K562 (cell line): ENCODE measurements around the gene RTL10.

Experiments used
- EZH2 ChIP-seq: IDR thresholded peaks from 2 replicates; pipeline ENCODE4 v1.6.1; 2012; ENCODE audit warnings: low read depth, mild to moderate bottlenecking, inconsistent platforms, low read length, borderline replicate concordance
- HCFC1 ChIP-seq: IDR thresholded peaks from 2 replicates; pipeline ENCODE4 v1.6.1; 2012; ENCODE audit warnings: low read depth, low read length, improper control_type of control experiment
- HDAC2 ChIP-seq: fragments of 450-650 bp; IDR thresholded peaks from 2 replicates; pipeline ENCODE4 v1.6.1; 2016; ENCODE audit warnings: mild to moderate bottlenecking
- HDAC6 ChIP-seq: IDR thresholded peaks from 2 replicates; pipeline ENCODE4 v1.6.1; 2012; ENCODE audit warnings: low read depth, mild to moderate bottlenecking, control low read depth, inconsistent platforms, low read length, moderate library complexity
- POLR2AphosphoS5 ChIP-seq: IDR thresholded peaks from 2 replicates; pipeline ENCODE4 v1.6.1; 2011; ENCODE audit warnings: mild to moderate bottlenecking, low read depth, low read length, moderate library complexity; ENCODE audit not compliant: control insufficient read depth, insufficient read depth
- POU5F1 ChIP-seq: fragments of 150-350 bp; IDR thresholded peaks from 2 replicates; pipeline ENCODE4 v1.6.1; 2014; ENCODE audit warnings: borderline replicate concordance, low read length, low read depth, mild to moderate bottlenecking; ENCODE audit not compliant: partially characterized antibody
- RFX5 ChIP-seq: IDR thresholded peaks from 2 replicates; pipeline ENCODE4 v1.6.1; 2011; ENCODE audit warnings: low read depth, mild to moderate bottlenecking, improper control_type of control experiment, low read length
- SMC3 ChIP-seq: conservative IDR thresholded peaks from 2 replicates; pipeline ENCODE4 v1.6.1; 2011; ENCODE audit warnings: low read depth, low read length, improper control_type of control experiment; ENCODE audit not compliant: insufficient read depth
- TF ChIP-seq, protein P1 (sequence below), 2 experiments: fragments of 450-650 bp in 1 of 2; IDR thresholded peaks; 2 replicates each; pipeline ENCODE4 v1.6.1; 2011 to 2017; ENCODE audit warnings: low read depth in 2 of 2, antibody characterized with exemption in 1 of 2, borderline replicate concordance in 1 of 2, low read length in 1 of 2, mild to moderate bottlenecking in 1 of 2, mixed read lengths in 1 of 2; ENCODE audit not compliant: control insufficient read depth in 1 of 2
- TF ChIP-seq, protein P2 (sequence below), 3 experiments: IDR thresholded peaks in 2 of 3; conservative IDR thresholded peaks in 1 of 3; 2 replicates each; pipeline ENCODE4 v1.5.1; 2011 to 2012; ENCODE audit warnings: low read length in 3 of 3, mild to moderate bottlenecking in 3 of 3, control low read depth in 2 of 3, improper control_type of control experiment in 1 of 3, inconsistent platforms in 1 of 3, low read depth in 1 of 3, mixed read lengths in 1 of 3, moderate library complexity in 1 of 3; ENCODE audit not compliant: insufficient read depth in 2 of 3
- TF ChIP-seq, protein P3 (sequence below): sonication (generic); formaldehyde crosslinking; IDR thresholded peaks from 2 replicates; pipeline ENCODE4 v1.9.0; 2022; ENCODE audit warnings: mild to moderate bottlenecking, missing genetic modification reagents
- TF ChIP-seq, protein P4 (sequence below): fragments of 250-450 bp; sonication (Bioruptor Pico); IDR thresholded peaks from 2 replicates; pipeline ENCODE4 v1.5.0; 2020; ENCODE audit warnings: mild to moderate bottlenecking, borderline replicate concordance

DNA sequence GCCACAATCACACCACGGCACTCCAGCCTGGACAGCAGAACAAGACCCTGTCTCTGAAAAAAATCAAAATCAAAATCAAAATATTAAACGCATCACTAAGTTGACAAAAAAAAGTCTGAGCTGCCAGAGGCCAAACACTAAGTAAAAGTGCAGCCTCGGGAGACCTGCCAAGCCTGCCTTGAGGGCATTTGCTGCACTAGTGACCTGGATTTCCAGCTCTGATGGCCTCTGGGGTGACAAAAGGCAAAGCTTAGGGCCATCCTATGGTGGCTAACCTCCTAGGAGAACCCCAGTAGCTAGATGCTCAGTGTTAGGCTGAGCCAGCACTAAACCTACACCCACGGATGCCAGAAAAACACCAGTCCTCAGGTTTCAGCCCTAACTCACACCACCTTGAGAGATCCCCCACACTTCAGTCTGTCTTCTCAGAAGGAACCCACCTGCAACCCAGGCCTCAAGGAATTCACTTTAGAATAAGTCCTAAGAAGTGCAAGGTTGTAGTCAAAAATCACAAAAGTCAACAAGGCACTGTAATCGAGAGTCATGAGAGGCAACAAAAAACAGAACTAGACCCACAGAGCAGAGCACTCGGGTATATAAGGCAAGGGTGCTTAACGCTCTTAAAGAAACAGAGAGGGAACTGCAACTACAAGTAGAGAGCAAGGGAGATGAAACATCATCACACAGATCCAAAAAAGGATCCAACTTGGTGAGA, 28.6 kb downstream of the RTL10 start:
- no peak for TF ChIP-seq HDAC6
- TF ChIP-seq HCFC1 = no peak
- TF ChIP-seq HDAC2 = no peak
- no peak for TF ChIP-seq SMC3
- no peak for TF ChIP-seq POLR2AphosphoS5
- no peak for TF ChIP-seq EZH2
- TF ChIP-seq POU5F1 = no peak
- TF ChIP-seq, protein P1, sequence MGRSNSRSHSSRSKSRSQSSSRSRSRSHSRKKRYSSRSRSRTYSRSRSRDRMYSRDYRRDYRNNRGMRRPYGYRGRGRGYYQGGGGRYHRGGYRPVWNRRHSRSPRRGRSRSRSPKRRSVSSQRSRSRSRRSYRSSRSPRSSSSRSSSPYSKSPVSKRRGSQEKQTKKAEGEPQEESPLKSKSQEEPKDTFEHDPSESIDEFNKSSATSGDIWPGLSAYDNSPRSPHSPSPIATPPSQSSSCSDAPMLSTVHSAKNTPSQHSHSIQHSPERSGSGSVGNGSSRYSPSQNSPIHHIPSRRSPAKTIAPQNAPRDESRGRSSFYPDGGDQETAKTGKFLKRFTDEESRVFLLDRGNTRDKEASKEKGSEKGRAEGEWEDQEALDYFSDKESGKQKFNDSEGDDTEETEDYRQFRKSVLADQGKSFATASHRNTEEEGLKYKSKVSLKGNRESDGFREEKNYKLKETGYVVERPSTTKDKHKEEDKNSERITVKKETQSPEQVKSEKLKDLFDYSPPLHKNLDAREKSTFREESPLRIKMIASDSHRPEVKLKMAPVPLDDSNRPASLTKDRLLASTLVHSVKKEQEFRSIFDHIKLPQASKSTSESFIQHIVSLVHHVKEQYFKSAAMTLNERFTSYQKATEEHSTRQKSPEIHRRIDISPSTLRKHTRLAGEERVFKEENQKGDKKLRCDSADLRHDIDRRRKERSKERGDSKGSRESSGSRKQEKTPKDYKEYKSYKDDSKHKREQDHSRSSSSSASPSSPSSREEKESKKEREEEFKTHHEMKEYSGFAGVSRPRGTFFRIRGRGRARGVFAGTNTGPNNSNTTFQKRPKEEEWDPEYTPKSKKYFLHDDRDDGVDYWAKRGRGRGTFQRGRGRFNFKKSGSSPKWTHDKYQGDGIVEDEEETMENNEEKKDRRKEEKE (IDR thresholded peaks at IDR 0.05; ENCODE audit: borderline replicate concordance in 1 of 2, control insufficient read depth in 1 of 2, low read depth in 2 of 2, low read length in 1 of 2) = no peak
- TF ChIP-seq, protein P2, sequence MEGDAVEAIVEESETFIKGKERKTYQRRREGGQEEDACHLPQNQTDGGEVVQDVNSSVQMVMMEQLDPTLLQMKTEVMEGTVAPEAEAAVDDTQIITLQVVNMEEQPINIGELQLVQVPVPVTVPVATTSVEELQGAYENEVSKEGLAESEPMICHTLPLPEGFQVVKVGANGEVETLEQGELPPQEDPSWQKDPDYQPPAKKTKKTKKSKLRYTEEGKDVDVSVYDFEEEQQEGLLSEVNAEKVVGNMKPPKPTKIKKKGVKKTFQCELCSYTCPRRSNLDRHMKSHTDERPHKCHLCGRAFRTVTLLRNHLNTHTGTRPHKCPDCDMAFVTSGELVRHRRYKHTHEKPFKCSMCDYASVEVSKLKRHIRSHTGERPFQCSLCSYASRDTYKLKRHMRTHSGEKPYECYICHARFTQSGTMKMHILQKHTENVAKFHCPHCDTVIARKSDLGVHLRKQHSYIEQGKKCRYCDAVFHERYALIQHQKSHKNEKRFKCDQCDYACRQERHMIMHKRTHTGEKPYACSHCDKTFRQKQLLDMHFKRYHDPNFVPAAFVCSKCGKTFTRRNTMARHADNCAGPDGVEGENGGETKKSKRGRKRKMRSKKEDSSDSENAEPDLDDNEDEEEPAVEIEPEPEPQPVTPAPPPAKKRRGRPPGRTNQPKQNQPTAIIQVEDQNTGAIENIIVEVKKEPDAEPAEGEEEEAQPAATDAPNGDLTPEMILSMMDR (IDR thresholded peaks at IDR 0.05 in 2 of 3, conservative IDR thresholded peaks at IDR 0.05 in 1 of 3; ENCODE audit: insufficient read depth in 2 of 3, low read depth in 1 of 3, low read length in 3 of 3) = no peak
- TF ChIP-seq, protein P3, sequence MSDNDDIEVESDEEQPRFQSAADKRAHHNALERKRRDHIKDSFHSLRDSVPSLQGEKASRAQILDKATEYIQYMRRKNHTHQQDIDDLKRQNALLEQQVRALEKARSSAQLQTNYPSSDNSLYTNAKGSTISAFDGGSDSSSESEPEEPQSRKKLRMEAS (CRISPR knock-in tag) = no peak
- TF ChIP-seq, protein P4, sequence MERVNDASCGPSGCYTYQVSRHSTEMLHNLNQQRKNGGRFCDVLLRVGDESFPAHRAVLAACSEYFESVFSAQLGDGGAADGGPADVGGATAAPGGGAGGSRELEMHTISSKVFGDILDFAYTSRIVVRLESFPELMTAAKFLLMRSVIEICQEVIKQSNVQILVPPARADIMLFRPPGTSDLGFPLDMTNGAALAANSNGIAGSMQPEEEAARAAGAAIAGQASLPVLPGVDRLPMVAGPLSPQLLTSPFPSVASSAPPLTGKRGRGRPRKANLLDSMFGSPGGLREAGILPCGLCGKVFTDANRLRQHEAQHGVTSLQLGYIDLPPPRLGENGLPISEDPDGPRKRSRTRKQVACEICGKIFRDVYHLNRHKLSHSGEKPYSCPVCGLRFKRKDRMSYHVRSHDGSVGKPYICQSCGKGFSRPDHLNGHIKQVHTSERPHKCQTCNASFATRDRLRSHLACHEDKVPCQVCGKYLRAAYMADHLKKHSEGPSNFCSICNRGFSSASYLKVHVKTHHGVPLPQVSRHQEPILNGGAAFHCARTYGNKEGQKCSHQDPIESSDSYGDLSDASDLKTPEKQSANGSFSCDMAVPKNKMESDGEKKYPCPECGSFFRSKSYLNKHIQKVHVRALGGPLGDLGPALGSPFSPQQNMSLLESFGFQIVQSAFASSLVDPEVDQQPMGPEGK (CRISPR knock-in tag) = no peak
- no peak for TF ChIP-seq RFX5
